ENCODE measurements around the gene TFF2.

DNA sequence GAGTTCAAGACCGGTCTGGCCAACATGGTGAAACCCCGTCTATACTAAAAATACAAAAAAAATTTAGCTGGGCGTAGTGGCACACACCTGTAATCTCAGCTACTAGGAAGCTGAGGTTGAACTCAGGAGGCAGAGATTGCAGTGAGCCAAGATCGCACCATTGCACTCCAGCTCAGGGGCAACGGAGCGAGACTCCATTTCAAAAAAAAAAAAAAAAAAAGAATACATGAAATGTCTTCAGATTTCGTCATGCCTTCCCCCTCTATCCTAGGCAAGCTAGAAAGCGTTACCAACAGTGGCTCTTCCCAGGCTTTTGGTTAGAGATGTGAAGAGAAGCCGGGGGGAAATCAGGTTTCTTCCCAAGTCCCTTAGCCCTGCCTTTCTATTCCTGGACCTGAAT lies 11.9 kb upstream of the TFF2 start:
- TF ChIP-seq, protein P1, sequence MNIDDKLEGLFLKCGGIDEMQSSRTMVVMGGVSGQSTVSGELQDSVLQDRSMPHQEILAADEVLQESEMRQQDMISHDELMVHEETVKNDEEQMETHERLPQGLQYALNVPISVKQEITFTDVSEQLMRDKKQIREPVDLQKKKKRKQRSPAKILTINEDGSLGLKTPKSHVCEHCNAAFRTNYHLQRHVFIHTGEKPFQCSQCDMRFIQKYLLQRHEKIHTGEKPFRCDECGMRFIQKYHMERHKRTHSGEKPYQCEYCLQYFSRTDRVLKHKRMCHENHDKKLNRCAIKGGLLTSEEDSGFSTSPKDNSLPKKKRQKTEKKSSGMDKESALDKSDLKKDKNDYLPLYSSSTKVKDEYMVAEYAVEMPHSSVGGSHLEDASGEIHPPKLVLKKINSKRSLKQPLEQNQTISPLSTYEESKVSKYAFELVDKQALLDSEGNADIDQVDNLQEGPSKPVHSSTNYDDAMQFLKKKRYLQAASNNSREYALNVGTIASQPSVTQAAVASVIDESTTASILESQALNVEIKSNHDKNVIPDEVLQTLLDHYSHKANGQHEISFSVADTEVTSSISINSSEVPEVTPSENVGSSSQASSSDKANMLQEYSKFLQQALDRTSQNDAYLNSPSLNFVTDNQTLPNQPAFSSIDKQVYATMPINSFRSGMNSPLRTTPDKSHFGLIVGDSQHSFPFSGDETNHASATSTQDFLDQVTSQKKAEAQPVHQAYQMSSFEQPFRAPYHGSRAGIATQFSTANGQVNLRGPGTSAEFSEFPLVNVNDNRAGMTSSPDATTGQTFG (tag by site-specific recombination; IDR thresholded peaks at IDR 0.05; ENCODE audit: borderline replicate concordance) = no peak
- no peak for TF ChIP-seq ZNF175 (tag by site-specific recombination; IDR thresholded peaks at IDR 0.05)
- TF ChIP-seq PRDM1 (tag by site-specific recombination; IDR thresholded peaks at IDR 0.05) = no peak
- no peak for TF ChIP-seq ATF2 (tag by site-specific recombination; IDR thresholded peaks at IDR 0.05; ENCODE audit: low read depth)
- TF ChIP-seq CTCF (tag by site-specific recombination; IDR thresholded peaks at IDR 0.05) = no peak

All from HEK293 (cell line).